Right kidney (tissue), 1 donor: ENCODE results near the gene SUSD6.
"Not testable (repeated sequence)": the region's sequence is repeated elsewhere in the genome, so short reads cannot be mapped to it uniquely, and the experiment has no call there.

Source experiments
- DNase-seq: peaks from one replicate; pipeline ENCODE4 v3.0.0-alpha.2; 2016

Gene SUSD6

DNA sequence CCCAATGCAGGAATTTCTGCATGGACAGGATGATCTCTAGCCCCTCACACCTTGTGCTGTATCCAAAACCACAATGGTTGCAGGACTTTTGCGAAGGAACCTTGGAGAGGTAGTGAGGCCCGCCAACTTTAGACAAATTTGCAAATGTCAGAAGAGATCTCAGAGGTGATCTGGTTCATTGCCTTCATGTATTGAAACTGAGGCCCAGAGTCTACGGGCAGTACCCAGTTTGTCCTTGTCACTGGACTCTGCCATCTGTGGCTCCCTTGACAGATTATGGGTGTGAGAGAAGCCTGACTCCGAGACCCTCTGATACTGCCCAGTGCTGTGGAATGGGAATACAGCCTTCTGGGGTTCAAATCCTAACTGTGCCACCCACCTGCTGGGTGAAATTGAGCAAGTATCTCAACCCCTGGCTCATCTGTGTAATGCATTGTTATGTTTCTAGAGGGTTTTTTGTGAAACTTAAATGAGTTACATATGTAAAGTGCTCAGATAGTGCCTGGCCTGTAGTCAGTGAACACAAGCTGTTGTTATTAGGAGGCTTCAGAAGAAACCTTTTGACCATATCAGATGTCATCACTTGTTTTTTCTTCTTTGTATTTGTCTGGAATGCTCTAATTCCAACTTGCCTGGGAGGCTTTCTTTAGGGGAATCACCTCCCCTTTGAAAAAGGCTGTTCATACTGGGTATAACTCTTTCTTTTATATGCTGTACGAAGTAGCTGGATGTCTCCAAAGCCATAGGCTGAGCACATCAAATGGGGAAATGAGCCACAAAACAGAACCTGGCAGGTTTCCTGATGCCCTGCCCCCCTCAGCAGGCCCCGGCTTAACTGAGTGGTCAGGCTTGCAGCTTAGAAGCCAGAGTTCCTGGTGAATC is 84.2 kb downstream of the SUSD6 start:
- no peak for DNase-seq

DNA sequence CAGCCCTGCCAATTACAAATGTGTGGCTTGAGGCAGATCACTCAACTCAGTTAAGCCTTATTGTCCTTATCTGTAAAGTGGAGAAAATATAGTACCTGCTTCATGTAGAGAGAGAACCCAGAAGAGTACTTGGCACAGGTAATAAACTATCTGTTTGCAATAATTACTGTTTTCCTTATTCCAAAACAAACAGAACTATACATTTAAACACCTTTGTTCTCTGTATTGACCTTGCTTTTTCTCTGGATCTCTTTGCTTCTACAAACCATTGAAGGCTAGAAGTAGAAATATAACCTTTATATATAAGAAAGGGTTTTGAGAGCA is 84.8 kb downstream of the SUSD6 start:
- DNase-seq = no peak

DNA sequence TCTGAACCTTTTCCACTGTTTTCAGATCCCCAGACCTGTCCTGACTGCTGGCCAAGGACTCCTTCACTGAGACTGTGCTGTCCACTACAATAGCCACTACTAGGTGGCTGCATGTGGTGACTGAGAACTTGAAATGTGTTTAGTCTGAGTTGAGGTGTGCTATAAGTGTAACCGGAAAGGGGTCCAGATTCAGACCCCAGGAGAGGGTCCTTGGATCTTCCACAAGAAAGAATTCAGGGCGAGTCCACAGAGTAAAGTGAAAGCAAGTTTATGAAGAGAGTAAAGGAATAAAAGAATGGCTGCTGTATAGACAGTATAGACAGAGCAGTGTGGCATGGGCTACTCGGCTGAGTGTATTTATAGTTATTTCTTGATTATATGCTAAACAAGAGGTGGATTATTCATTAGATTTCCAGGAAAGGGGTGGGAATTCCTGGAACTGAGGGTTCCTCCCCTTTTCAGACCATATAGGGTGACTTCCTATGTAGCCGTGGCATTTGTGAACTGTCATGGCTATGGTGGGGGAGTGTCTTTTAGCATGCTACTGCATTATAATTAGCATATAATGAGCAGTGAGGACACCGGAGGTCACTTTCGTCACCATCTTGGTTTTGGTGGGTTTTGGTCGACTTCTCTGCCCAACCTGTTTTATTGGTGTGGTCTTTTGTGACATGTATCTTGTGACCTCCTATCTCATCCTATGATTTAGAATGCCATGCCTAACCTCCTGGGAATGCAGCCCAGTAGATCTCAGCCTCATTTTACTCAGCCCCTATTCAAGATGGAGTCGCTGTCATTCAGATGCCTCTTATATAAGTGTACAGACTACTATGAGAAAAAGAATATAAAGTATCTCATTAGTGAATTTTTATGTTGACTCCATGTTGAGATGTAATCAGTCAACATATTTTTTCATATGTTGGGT is 85.5 kb downstream of the SUSD6 start:
- DNase-seq = no peak

DNA sequence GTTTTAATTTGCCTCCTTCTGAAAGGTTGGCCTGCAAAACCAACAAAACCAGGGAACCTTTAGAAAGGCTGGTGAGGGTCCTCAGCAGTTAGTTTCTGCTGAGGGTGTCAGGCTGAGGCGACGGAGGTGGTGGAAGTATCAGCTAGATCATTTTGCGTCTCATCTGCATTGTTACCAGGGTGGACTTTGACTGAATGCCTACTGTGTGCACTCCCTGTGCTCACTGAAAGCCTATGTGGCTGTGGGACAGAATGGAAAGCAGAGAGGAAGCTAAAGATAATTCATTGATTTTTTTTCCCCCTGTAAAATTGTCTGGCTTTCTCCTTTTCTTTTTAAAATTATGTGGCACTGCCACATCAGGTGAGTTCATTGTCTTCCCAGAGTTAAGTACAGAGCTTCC is 87.2 kb downstream of the SUSD6 start:
- DNase-seq = no peak

DNA sequence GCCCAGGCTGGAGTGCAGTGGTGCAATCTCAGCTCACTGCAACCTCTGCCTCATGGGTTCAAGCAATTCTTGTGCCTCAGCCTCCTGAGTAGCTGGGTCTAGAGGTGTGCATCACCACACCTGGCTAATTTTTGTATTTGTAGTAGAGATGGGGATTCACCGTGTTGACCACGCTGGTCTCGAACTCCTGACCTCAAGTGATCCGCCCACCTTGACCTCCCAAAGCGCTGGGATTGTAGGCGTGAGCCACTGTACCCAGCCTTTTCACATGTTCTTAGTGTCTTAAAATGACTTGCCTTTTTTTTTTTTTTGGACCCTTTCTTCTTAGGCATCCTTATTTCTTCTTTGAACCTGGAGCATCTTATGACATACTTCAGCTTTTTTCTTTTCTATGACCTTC is 87.8 kb downstream of the SUSD6 start:
- not testable (repeated sequence) for DNase-seq

DNA sequence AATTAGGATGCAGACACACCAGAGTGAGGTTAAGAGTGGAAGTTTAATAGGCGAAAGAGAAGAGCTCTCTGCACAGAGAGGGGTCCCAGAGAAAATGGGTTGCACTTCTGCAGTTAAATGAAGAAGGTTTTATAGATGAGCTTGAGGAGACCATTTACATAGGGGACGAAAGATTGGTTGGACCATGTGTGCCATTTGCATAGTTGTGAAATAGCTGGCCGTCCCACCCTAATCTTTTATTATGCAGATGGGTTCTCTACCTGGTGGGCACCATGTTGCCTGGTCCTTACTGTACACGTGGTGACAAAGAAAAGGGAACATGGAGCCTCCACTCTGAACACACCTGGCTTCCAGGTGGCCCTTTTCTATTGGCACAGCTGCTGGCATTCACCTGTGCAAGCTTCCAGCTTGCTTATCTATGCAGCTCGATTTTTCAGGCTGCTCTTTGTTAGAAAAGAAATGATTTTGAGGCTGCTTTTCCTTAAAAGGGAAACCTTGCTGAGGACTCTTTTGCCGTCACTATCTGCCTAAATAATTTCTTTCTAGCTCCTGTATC is 88.4 kb downstream of the SUSD6 start:
- no peak for DNase-seq

DNA sequence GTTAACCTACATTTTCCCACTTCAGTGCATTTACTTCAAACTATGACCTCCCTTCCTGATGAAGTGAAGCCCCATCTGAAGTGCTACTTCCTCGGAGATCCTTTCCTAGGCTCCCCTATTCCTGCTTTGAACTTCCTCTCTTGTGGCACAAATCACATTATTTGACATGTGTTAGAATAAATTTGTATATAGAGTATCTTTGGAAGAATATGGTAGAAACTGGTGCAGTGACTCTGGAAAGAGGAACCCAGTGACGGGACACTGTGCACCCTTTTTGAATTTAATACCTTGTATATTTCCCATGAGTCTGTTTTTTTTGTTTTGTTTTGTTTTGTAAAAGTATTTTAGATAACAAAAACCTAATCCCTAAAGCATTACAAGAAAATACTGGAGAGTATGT is 89.2 kb downstream of the SUSD6 start:
- DNase-seq = no peak

DNA sequence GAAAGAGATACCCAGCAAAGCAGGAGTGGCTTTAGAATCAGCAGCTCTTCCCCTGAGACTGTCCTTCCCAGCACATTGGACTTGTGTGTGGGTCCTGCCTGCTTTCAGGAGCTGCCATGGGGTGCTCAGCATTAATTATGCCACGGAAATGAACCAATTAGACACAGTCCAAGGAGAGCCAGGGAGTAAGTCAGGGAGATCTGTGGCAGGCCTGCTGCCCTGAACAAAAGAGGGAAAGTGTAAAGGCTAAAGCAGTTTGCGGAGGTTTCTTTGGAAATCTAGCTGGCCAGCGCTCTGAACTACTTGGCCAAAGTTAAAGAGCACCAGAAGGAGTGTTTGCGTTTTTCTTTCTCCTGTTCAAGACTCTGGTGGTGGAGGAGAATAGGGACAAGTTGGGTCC is 89.9 kb downstream of the SUSD6 start:
- no peak for DNase-seq

DNA sequence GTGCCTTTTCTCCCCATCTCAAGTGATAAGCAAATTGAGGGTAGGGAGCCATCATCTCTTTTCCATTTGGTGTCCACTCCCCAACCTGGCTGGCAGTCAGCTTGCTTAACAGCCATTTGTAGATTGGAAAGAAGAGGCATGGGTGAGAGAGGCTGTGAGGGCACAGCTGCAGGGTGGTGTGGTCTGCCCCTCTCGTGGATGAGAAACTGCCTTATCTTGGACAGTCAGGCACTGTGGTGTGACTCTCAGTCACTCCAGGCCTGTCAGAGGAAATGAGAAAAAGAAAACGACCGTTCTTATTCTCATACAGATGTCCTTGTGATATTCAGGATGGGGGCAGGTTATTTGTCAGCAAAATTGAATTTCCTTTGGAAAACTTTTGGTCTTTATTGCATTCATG is 90.5 kb downstream of the SUSD6 start:
- no peak for DNase-seq

DNA sequence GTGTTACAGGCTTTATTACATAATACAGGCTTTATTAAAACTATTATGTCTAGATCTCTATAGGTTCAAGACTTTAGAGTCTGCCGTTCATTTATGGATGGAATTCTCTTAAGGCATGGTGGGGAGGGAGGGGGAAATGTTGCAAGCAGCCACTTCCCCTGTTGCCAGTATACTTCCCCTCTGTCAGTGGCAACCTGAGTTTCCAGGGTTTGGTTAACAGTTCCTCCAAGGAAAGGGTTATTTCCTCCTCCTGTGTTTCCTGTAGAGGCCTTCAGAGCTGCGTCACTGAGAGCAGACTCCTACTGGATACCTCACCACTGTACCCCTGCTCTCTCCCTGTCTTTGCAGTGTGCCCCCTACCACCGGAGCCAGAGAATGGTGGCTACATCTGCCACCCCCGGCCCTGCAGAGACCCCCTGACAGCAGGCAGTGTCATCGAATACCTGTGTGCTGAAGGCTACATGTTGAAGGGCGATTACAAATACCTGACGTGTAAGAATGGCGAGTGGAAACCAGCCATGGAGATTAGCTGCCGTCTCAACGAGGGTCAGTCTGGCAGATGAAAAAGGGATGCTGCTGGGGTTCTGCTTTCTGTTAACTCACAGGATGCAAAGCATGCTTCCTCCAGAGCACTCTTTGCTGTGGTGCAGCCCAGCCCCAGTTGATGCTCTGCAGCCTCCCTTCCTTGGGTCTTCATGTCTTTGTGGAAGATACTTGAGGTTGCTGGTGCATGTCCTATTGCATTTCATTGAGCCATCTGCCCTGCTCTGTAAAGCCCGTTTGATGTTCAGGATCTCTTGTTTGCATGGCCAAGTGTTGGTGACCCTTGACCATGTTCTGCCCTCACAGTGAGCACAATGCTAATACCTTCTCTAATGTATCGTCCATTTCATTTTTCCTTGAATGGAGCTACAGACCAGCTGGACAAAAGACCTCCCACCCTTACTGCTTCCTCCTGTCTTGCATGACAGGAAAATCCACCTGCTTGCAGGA is 91.9 kb downstream of the SUSD6 start:
- DNase-seq = no peak

DNA sequence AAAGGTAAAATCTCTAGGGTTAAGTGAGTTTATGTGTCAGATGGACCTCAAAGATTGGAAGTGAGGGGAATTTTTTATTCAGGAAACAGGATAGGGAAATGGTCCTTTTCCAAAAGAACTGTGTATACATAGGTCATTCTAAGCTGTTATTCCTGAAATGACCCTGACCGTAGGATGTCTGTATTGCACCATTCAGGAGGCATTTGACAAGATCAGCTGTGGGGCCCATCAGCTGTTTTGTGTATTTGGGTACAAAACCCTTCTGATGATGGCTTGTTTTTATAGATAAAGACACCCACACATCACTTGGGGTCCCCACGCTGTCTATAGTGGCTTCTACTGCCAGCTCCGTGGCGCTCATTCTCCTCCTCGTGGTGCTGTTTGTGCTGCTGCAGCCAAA is 92.9 kb downstream of the SUSD6 start:
- no peak for DNase-seq

DNA sequence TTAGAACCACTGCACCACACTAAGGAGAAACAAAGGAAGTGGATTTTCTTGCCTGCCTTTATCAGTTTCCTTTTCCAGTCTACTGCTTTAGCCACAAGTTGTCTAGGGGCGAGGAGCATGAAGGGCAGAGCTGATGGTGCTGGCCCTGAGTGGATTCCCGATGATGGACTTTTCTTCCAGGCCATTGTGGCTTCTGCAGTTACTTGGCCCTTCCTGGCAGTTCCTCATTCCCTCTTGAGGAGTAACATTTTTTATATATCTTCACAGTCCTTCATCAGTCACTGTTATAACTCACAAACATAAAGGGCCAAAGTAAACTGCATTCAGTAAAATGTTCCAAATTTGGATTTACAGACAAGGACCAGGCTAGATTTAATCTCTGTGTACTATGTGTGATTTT is 94.3 kb downstream of the SUSD6 start:
- no peak for DNase-seq

DNA sequence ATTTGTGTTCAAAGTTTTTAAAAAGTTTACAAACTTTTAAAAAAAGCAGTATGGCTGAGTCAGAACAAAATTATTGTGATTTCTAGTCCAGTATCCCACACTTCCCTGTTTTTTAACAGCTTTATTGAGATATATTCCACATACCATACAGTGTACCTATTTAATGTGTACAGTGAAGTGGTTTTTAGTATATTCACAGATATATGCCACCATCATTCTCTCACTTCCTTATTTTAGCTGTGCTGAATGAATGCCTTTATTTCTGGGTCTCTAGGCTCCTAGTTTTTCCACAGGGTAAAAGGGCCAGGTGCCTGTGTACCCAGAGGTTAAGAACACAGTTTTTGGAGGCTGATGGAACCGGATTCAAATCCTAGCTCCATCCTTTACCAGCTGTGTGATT is 96.7 kb downstream of the SUSD6 start:
- DNase-seq = no peak

DNA sequence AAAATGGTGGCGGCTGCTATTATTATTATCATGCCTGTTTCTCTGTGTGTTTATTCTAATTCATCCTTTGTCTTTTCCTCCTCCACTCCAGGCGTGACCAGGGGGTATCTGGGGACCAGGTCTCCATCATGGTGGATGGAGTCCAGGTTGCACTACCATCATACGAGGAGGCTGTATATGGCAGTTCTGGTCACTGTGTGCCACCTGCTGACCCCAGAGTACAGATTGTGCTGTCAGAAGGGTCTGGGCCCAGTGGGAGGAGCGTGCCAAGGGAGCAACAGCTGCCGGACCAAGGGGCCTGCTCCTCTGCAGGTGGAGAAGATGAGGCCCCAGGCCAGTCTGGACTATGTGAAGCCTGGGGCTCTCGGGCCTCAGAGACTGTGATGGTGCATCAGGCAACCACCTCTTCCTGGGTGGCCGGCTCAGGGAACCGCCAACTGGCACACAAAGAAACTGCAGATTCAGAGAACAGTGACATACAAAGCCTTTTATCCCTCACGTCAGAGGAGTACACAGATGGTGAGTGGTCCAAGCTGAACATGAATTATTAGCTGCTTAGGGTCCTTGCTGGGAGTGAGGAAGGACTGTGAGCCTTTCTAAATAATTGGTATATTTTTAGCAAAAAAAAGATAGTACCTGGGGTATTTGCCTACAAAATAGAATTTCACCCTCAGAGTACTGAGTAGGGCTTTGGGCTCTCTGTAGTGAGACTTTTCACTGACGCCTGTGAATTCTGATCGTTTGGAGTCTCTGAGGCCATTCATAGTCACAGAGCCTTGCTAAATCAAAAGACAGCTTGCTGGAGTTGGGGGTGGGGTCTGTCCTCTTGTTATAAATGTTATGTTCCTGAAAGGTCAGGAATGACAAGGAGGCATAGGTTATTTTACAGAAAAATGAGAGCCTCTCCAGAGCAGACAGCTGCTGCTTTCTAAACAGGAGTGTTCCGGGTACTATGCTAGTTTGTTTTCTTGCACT is 97.5 kb downstream of the SUSD6 start:
- DNase-seq = no peak

DNA sequence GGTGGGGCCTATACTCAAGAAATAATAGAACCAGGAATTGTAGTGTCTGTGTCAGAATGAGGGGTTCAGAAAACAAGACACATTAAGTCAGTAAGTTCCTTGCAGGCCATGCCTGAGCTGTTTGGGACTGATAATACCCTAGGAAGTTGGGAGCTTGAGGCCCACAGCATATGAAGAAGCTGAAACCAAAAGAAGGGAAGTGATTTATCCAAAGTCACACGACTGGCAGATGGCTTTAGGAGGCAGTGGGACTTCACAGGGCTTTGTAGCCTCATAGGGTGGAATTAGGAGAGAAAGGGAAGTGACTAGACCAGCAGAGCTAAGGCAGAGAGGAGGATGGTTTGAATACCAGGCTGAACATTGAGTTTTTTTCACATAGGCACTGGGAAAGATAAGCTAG is 99.0 kb downstream of the SUSD6 start:
- DNase-seq = no peak

DNA sequence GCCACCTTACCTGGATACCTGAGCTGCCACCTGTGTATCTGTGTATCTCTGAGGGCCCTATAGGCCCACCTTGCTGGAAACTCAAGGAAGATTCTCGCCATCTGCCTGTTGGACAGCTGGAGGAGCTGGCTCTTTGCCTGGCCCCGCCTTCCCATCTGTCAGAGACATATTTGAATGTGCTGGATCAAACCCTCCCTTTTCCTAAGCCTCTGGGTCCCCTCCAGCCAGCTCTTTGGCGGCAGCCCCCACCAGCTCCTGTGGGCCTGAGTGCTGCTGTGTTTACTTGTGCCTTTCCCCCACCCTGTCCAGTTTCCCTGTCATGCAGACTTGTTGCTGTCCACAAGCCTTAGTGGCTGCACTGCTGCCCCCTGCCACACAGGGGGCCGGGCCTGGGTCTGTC is 99.7 kb downstream of the SUSD6 start:
- no peak for DNase-seq

DNA sequence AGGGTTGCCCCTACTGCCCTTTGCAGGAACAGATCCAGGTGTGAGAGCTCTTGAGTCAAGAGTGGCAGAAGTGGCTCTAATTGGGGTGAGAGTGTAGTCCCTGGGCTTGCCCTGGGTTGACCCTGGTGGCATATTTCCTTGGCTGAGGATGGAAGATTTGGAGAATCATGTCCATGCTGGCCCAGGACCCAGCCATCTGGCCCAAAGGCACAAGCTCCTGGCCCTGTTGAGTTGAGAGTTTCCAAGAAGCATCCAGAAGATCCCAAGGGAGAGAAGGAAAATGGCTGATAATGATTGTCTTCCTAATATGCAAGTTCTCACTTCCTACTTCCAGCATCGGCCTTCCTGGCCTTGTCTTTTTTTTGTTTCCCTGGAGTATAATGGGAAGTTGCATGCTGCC is 100.1 kb downstream of the SUSD6 start:
- no peak for DNase-seq

DNA sequence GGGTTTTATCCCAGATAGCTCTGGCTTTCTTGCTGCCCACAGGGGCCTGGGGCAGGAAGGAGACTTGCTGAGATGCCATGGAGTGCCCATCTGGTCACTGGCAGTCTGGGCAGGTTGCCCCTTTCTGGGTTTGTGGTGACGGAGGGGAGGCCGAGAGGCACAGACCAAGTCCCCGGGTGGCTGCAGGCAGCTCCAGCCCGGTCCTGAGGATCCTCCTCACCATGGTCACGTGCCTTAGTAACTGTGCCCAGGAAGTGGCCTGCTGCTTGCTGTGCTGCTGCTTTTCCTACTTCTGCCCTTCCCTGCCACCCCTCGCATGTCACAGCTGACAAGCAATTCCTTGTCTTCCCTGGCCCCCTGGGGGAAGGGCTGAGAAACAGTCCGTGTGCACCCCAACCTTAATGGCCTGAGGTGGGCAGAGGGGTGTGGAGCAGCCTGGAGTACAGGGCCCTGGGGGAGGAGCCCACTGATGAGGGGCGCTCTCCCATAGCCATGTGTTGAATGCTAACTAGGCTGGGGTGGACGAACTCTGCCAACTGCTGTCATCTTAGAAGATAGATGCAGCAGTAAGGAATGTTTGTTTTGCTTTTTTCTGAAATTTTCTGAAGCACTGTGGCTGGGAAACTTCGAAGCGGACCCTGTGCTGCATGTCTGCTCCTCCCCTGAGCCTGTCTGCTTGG is 100.6 kb downstream of the SUSD6 start:
- peak; percentile 46 for DNase-seq

DNA sequence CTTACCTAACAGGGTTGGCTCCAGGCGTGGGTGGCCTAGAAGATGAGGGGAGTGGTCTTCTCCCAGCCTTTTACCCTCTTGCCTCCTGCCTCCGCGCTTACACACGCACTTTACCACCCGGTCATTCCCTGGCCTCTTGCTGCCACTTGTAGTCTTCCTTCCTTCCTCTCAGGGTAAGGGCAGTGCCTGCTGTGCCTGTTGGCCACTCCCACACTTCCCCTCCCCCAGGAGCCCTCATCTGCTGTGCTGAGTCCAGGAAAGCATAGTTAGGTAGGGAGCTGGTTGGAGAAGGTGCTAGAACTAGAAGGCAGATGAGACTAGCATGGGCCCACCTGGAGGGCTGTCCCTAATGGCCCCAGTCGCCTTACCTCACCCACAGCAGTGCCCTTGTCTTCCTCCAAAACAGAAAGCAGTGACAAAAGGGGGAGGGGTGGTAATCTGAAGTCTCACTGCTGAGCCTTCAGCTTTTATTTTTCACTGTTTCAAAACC is 101.2 kb downstream of the SUSD6 start:
- DNase-seq = peak; percentile 54

DNA sequence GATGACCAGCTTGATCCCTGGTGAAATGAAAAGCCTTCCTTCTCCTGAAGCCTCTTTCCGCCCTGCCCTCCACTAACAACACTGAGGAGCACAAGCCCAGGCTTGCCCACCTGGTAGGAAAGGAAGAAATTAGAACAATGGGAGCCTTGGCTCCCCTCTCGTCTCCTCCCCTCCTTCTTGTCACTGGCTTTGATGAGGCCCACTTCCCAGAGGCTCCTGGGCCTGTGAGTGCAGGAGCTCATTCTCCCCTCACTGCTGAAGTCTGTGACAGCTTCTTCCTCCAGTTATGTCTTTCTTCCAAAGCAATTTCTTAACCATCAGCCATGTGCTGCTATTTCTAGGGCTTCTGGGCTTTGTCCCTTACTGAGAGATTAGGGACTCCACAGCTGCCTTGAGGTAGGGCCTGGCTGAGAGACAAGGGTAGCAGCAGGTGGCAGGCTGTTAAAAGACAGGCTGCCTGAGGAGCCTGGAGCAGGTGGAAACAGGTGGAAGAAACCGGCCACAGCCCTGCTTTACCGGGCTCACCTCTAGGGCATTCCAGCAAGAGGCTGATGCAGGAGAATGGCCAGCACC is 101.9 kb downstream of the SUSD6 start:
- peak; percentile 44 for DNase-seq
